NOMO-1 (cell line): Measurements from ENCODE around the gene KIF26B.
A peak's percentile ranks its signal among the peaks of the same experiment; 100 is the strongest.

Experiments
- DNase-seq, 2 experiments: peaks; one replicate each; lab custom pipeline; 2025; ENCODE audit not compliant: unreplicated experiment in 2 of 2; lab: John Stamatoyannopoulos, UW

The KIF26B gene

GRCh38 chr1:245448975-245449431 is 294.2 kb downstream of the KIF26B start:
- DNase-seq: no peak

GRCh38 chr1:245453541-245453940 is 298.8 kb downstream of the KIF26B start:
- no peak for DNase-seq

- no peak for DNase-seq
These were observed 299.3 kb downstream of the KIF26B start for GRCh38 chr1:245454051-245454450.

GRCh38 chr1:245457562-245457961 is 302.8 kb downstream of the KIF26B start:
- no peak for DNase-seq

GRCh38 chr1:245458234-245458633 is 303.4 kb downstream of the KIF26B start:
- no peak for DNase-seq

- DNase-seq: peak; percentile 93 to 99
These were observed 304.0 kb downstream of the KIF26B start for GRCh38 chr1:245458761-245459174.

GRCh38 chr1:245459621-245460020 is 304.8 kb downstream of the KIF26B start:
- no peak for DNase-seq

- no peak for DNase-seq
These were observed 306.9 kb downstream of the KIF26B start for GRCh38 chr1:245461681-245462080.

- DNase-seq: no peak
These were observed 307.4 kb downstream of the KIF26B start for GRCh38 chr1:245462161-245462560.

GRCh38 chr1:245463392-245464165 is 308.8 kb downstream of the KIF26B start:
- DNase-seq: peak; percentile 8 to 12

- DNase-seq: no peak
These were observed 309.5 kb downstream of the KIF26B start for GRCh38 chr1:245464290-245464689.

- DNase-seq: no peak
These were observed 310.9 kb downstream of the KIF26B start for GRCh38 chr1:245465666-245466065.

- DNase-seq: no peak
These were observed 311.5 kb downstream of the KIF26B start for GRCh38 chr1:245466261-245466660.

GRCh38 chr1:245467804-245468203 is 313.0 kb downstream of the KIF26B start:
- DNase-seq: no peak

- DNase-seq: no peak
These were observed 314.2 kb downstream of the KIF26B start for GRCh38 chr1:245469006-245469405.

GRCh38 chr1:245469734-245470133 is 314.9 kb downstream of the KIF26B start:
- DNase-seq: no peak

GRCh38 chr1:245475126-245475525 is 320.3 kb downstream of the KIF26B start:
- no peak for DNase-seq

GRCh38 chr1:245475961-245476516 is 321.3 kb downstream of the KIF26B start:
- DNase-seq: peak in 1 of 2 experiments; percentile 61

- no peak for DNase-seq
These were observed 323.2 kb downstream of the KIF26B start for GRCh38 chr1:245477941-245478340.

GRCh38 chr1:245480393-245481120 is 325.8 kb downstream of the KIF26B start:
- peak; percentile 25 to 83 for DNase-seq

GRCh38 chr1:245481261-245481660 is 326.5 kb downstream of the KIF26B start:
- no peak for DNase-seq

GRCh38 chr1:245483247-245483646 is 328.5 kb downstream of the KIF26B start:
- no peak for DNase-seq
